Measurements from ENCODE around the gene STAC3.

Gene STAC3

DNA sequence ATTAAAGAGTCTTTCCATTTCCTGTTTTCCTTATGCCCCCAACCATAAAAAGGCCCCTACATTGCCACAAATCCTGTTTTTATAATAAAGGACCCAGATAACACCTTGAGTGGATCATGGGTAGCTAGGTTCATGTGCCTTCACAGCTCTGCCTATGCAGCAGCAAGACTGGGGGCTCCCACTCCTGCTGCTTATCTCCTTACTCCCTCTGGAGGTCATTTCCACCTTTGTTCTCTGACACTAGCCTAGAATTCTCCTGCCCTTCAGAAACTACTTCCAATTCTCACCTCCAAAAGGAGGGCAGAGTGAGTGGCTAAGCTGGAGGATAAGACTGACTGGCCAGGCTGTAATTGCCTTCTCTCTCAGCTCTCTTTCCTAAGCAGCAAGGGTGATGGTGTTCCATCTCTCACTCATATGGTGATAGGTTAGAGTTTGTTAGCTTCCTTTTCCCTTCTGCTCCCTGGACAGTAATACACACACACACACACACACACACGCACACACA is 20.0 kb upstream of the STAC3 start:
- H3K9me3 ChIP-seq: no peaks in the 10 kb centered on the region
- TF ChIP-seq, protein P1, sequence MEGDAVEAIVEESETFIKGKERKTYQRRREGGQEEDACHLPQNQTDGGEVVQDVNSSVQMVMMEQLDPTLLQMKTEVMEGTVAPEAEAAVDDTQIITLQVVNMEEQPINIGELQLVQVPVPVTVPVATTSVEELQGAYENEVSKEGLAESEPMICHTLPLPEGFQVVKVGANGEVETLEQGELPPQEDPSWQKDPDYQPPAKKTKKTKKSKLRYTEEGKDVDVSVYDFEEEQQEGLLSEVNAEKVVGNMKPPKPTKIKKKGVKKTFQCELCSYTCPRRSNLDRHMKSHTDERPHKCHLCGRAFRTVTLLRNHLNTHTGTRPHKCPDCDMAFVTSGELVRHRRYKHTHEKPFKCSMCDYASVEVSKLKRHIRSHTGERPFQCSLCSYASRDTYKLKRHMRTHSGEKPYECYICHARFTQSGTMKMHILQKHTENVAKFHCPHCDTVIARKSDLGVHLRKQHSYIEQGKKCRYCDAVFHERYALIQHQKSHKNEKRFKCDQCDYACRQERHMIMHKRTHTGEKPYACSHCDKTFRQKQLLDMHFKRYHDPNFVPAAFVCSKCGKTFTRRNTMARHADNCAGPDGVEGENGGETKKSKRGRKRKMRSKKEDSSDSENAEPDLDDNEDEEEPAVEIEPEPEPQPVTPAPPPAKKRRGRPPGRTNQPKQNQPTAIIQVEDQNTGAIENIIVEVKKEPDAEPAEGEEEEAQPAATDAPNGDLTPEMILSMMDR (IDR thresholded peaks at IDR 0.05): no peak
- H3K27ac ChIP-seq: no peak overlapping the region
- peaks cover 0 to 6% of the 10 kb centered on the region in 2 experiments for H3K4me1 ChIP-seq (ENCODE audit: control insufficient read depth in 1 of 2, insufficient read depth in 1 of 2, low read depth in 1 of 2, low read length in 1 of 2)
- peaks cover 89% of the 10 kb centered on the region for H3K36me3 ChIP-seq
- no peaks in the 10 kb centered on the region for H3K27me3 ChIP-seq
- H3K4me3 ChIP-seq (ENCODE audit: low read depth in 1 of 2, low read length in 1 of 2): no peak overlapping the region

DNA sequence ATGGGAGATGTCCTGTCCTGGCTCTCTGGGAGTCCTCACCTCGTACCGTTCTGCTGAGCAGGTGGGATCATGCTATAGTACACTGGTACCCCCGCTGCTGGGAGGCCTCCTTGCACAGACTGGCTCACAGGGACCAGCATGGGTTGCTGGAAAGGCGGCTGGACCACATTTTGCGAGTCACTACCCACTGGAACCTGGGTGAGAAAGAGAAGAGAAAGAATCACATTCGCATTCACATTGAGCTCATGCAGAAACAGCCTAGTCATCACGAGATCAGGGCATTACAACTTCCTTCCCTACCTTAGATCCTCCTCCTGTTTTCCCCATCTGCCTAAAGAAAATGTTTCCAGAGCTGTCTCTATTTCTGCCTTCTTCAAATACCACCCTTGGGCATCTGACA is 17.3 kb upstream of the STAC3 start:
- H3K36me3 ChIP-seq: peaks cover 90% of the 10 kb centered on the region
- peak overlapping the region; percentile 67 for H3K27ac ChIP-seq
- no peaks in the 10 kb centered on the region for H3K27me3 ChIP-seq
- TF ChIP-seq, protein P1 (IDR thresholded peaks at IDR 0.05): no peak
- H3K4me3 ChIP-seq (ENCODE audit: low read depth in 1 of 2, low read length in 1 of 2): no peak overlapping the region
- no peaks in the 10 kb centered on the region for H3K9me3 ChIP-seq
- H3K4me1 ChIP-seq (ENCODE audit: control insufficient read depth in 1 of 2, insufficient read depth in 1 of 2, low read depth in 1 of 2, low read length in 1 of 2): peaks cover 0 to 6% of the 10 kb centered on the region in 2 experiments

DNA sequence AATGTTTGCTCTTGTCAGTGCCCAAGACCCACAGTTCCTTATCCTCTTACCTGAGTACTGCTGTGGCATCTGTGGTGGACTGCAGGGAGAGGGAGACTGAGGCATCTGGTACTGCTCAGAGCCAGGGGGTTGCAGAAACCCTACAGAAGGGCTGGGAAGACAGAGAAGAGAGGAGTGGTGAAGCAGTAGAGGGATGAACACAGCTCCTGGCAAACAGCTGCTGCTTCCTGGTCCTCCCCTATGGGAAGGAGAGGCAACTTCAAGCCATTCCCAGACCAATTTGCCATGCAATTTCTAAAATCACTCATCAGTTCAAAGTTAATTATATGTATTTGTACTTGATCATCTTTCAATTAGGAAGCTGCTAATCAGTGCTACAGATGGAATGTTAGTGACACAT is 15.7 kb upstream of the STAC3 start:
- no peak overlapping the region for H3K4me3 ChIP-seq (ENCODE audit: low read depth in 1 of 2, low read length in 1 of 2)
- peaks cover 0 to 6% of the 10 kb centered on the region in 2 experiments for H3K4me1 ChIP-seq (ENCODE audit: control insufficient read depth in 1 of 2, insufficient read depth in 1 of 2, low read depth in 1 of 2, low read length in 1 of 2)
- H3K27me3 ChIP-seq: no peaks in the 10 kb centered on the region
- no peak overlapping the region for H3K27ac ChIP-seq
- TF ChIP-seq, protein P1 (IDR thresholded peaks at IDR 0.05): no peak
- no peaks in the 10 kb centered on the region for H3K9me3 ChIP-seq
- H3K36me3 ChIP-seq: peaks cover 90% of the 10 kb centered on the region

DNA sequence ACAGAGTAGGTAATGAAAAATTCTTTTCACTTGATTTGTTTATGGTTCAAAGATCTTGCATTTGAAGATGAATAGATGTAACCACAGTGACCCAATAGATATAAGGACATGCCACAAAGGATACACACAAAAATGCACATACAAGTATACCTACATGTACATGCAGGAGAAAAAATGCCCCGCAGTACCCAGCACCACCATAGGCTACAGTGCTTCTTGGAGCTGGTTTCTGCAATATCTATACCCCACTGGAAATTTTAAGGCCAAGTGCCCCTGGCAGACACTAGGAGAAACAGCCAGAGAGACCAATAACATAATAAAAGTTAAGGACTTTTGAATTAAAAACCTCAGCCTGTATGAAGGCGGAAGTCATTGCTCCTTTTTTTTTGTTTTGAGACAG is 12.1 kb upstream of the STAC3 start:
- H3K4me3 ChIP-seq (ENCODE audit: low read depth in 1 of 2, low read length in 1 of 2): no peak overlapping the region
- no peaks in the 10 kb centered on the region for H3K9me3 ChIP-seq
- H3K27me3 ChIP-seq: no peaks in the 10 kb centered on the region
- peaks cover 0 to 2% of the 10 kb centered on the region in 2 experiments for H3K4me1 ChIP-seq (ENCODE audit: control insufficient read depth in 1 of 2, insufficient read depth in 1 of 2, low read depth in 1 of 2, low read length in 1 of 2)
- TF ChIP-seq, protein P1 (IDR thresholded peaks at IDR 0.05): no peak
- no peak overlapping the region for H3K27ac ChIP-seq
- peaks cover 90% of the 10 kb centered on the region for H3K36me3 ChIP-seq

DNA sequence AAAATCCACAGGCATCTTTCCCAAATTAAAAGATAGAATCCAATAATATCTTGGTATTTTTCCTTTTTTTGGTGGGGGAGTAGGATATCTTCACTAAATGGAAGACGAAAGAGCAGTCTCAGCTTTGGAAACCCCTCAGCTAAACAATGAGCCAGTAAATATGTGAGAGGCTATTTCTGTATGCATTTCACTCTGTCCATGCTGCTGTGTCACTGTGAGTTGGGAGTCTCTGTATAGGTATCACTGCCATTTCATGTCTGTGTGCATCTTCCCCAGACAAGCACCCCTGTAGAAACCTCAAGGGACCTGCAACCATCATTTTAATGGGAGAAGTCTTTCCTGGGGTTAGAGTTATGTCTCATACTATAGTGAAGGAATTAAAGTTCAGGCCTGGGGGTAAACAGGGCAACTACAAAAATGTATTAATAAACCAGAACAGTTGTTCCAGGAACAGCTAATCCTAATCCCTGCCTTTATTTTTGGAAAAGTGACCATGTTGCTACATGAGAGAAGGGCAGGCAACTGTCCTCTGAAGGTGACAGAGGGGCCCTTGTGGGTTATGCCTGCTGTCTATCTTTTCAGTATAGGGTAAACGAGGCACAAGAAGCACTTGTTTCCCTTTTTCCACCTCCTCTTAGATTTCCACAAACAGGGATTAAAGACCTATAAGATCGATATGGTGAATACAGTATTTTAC is 11.3 kb upstream of the STAC3 start:
- peaks cover 90% of the 10 kb centered on the region for H3K36me3 ChIP-seq
- H3K27ac ChIP-seq: no peak overlapping the region
- H3K9me3 ChIP-seq: no peaks in the 10 kb centered on the region
- H3K27me3 ChIP-seq: no peaks in the 10 kb centered on the region
- TF ChIP-seq, protein P1 (IDR thresholded peaks at IDR 0.05): no peak
- no peaks in the 10 kb centered on the region for H3K4me1 ChIP-seq (ENCODE audit: control insufficient read depth in 1 of 2, insufficient read depth in 1 of 2, low read depth in 1 of 2, low read length in 1 of 2)
- H3K4me3 ChIP-seq (ENCODE audit: low read depth in 1 of 2, low read length in 1 of 2): no peak overlapping the region

All from neutrophil (primary cell).